OCI-LY1 (cell line): ENCODE results near the gene TACSTD2.
"Not testable (repeated sequence)": the region's sequence is repeated elsewhere in the genome, so short reads cannot be mapped to it uniquely, and the experiment has no call there.

Source experiments
- H2AFZ ChIP-seq: fragments of 200-600 bp; sonication (generic), shearing (Covaris generic); 2 replicates; pipeline ENCODE4 v1.6.0; 2014; ENCODE audit warnings: antibody characterized with exemption, mild to moderate bottlenecking, low read length
- H3F3A ChIP-seq: fragments of 200-600 bp; sonication (generic), shearing (Covaris generic); 2 replicates; pipeline ENCODE4 v1.6.0; 2014; ENCODE audit warnings: mild to moderate bottlenecking, antibody characterized with exemption, low read length, moderate library complexity; ENCODE audit not compliant: insufficient read depth
- H3K27ac ChIP-seq: fragments of 200-600 bp; sonication (generic); 2 replicates; pipeline ENCODE4 v1.5.1; 2014; ENCODE audit warnings: low read length, mixed run types, mild to moderate bottlenecking, low read depth; ENCODE audit not compliant: poor library complexity, severe bottlenecking
- H3K27me3 ChIP-seq: fragments of 200-600 bp; sonication (generic); 2 replicates; pipeline ENCODE4 v1.6.0; 2014; ENCODE audit warnings: antibody characterized with exemption, mild to moderate bottlenecking, low read length, moderate library complexity; ENCODE audit not compliant: insufficient read depth
- H3K36me3 ChIP-seq: fragments of 200-600 bp; sonication (generic); 2 replicates; pipeline ENCODE4 v1.6.1; 2014; ENCODE audit warnings: mild to moderate bottlenecking, antibody characterized with exemption, low read length, moderate library complexity, mixed read lengths; ENCODE audit not compliant: insufficient read depth
- H3K4me1 ChIP-seq: fragments of 200-600 bp; sonication (generic); 2 replicates; pipeline ENCODE4 v1.5.1; 2014; ENCODE audit warnings: mild to moderate bottlenecking, low read length, moderate library complexity; ENCODE audit not compliant: insufficient read depth, severe bottlenecking
- H3K4me2 ChIP-seq: fragments of 200-600 bp; sonication (generic), shearing (Covaris generic); 2 replicates; pipeline ENCODE4 v1.6.1; 2014; ENCODE audit warnings: low read length
- H3K4me3 ChIP-seq: fragments of 200-600 bp; sonication (generic); 2 replicates; pipeline ENCODE4 v1.5.1; 2014; ENCODE audit warnings: low read length, low read depth, mild to moderate bottlenecking, mixed read lengths; ENCODE audit not compliant: poor library complexity, severe bottlenecking
- H3K79me2 ChIP-seq: fragments of 200-600 bp; shearing (Covaris generic); 2 replicates; pipeline ENCODE4 v1.6.1; 2016; ENCODE audit warnings: mixed run types, low read length, mixed read lengths; ENCODE audit not compliant: insufficient read depth
- H3K9ac ChIP-seq: fragments of 200-600 bp; sonication (generic), shearing (Covaris generic); 2 replicates; pipeline ENCODE4 v1.6.1; 2014; ENCODE audit warnings: mild to moderate bottlenecking, low read length, mixed read lengths
- H3K9me2 ChIP-seq: fragments of 200-600 bp; sonication (generic), shearing (Covaris generic); 2 replicates; pipeline ENCODE4 v1.6.1; 2014; ENCODE audit warnings: low read depth, mild to moderate bottlenecking, low read length, mixed read lengths
- H3K9me3 ChIP-seq: fragments of 200-600 bp; shearing (Covaris generic); 2 replicates; pipeline ENCODE4 v1.6.1; 2014; ENCODE audit warnings: low read length, mixed read lengths
- H4K20me1 ChIP-seq: fragments of 200-600 bp; sonication (generic), shearing (Covaris generic); 2 replicates; pipeline ENCODE4 v1.6.0; 2016; ENCODE audit warnings: mild to moderate bottlenecking, low read length; ENCODE audit not compliant: insufficient read depth
- CTCF ChIP-seq: fragments of 200-600 bp; sonication (generic), shearing (Covaris generic); IDR thresholded peaks from 2 replicates; pipeline ENCODE4 v1.5.1; 2017; ENCODE audit warnings: mild to moderate bottlenecking, antibody characterized with exemption, low read length, moderate library complexity, mixed read lengths
- EZH2 ChIP-seq: fragments of 200-600 bp; sonication (generic), shearing (Covaris generic); IDR thresholded peaks from 2 replicates; pipeline ENCODE4 v1.8.0; 2017; ENCODE audit warnings: borderline replicate concordance, mixed run types, mild to moderate bottlenecking, antibody characterized with exemption, low read length, moderate library complexity, mixed read lengths

The TACSTD2 gene, protein sequence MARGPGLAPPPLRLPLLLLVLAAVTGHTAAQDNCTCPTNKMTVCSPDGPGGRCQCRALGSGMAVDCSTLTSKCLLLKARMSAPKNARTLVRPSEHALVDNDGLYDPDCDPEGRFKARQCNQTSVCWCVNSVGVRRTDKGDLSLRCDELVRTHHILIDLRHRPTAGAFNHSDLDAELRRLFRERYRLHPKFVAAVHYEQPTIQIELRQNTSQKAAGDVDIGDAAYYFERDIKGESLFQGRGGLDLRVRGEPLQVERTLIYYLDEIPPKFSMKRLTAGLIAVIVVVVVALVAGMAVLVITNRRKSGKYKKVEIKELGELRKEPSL

GRCh38 chr1:58576727-58577653, at the start of gene TACSTD2:
TACSTD2 (minus strand) TSS chr1:58577252; CDS start chr1:58577156, 96 bp downstream.
- Histone ChIP-seq H3K9me2 (no peaks in the 10 kb centered on the region), H3K36me3 (no peaks in the 10 kb centered on the region), H3K4me3 (no peak within 1 kb of the TSS), H3K27ac (no peak within 1 kb of the TSS), H3K4me2 (no peak within 1 kb of the TSS), H2AFZ (no peak within 1 kb of the TSS), H3F3A (no peaks in the 10 kb centered on the region), H3K9ac (no peak within 1 kb of the TSS), H4K20me1 (no peaks in the 10 kb centered on the region), H3K27me3 (no peaks in the 10 kb centered on the region), H3K9me3 (no peaks in the 10 kb centered on the region), H3K79me2 (no peaks in the 10 kb centered on the region), H3K4me1 (no peaks in the 10 kb centered on the region)
- TF ChIP-seq CTCF (no peak), EZH2 (no peak)

DNA sequence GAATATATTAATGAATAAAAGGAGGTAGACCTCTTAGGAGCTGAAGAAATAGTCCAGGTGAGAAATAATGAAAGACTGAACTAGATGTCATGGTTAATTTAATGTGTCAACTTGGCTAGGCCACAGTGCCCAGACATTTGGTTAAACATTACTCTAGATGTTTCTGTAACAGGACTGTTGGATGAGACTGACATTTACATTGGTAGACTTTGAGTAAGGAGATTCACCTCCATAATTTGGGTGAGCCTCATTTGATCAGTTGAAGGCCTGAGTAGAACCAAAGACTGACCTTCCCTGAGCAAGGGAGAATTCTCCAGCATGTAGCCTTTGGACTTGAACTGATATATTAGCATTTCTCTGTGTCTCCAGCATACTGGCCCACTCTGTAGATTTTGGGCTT, 49.2 kb upstream of the TACSTD2 start:
- no peaks in the 10 kb centered on the region for H3K79me2 ChIP-seq
- H3K4me2 ChIP-seq: no peak overlapping the region
- H3K9ac ChIP-seq: no peak overlapping the region
- no peaks in the 10 kb centered on the region for H3F3A ChIP-seq
- H3K9me2 ChIP-seq: no peaks in the 10 kb centered on the region
- H3K9me3 ChIP-seq: no peaks in the 10 kb centered on the region
- no peak overlapping the region for H3K4me3 ChIP-seq
- no peak overlapping the region for H2AFZ ChIP-seq
- no peak for TF ChIP-seq EZH2
- TF ChIP-seq CTCF: no peak
- no peaks in the 10 kb centered on the region for H3K36me3 ChIP-seq
- H3K4me1 ChIP-seq: no peaks in the 10 kb centered on the region
- H3K27me3 ChIP-seq: no peaks in the 10 kb centered on the region
- no peak overlapping the region for H3K27ac ChIP-seq
- H4K20me1 ChIP-seq: no peaks in the 10 kb centered on the region

- not testable (repeated sequence) for H2AFZ ChIP-seq, H3K4me3 ChIP-seq, H3K4me2 ChIP-seq, H3K4me1 ChIP-seq, H3K27ac ChIP-seq, H4K20me1 ChIP-seq, H3K9me2 ChIP-seq, H3F3A ChIP-seq, H3K27me3 ChIP-seq, H3K9me3 ChIP-seq, H3K9ac ChIP-seq, H3K36me3 ChIP-seq, H3K79me2 ChIP-seq
Measured at GRCh38 chr1:58623259-58623658, 46.2 kb upstream of the TACSTD2 start.
